GM13976 (cell line): ENCODE data around the gene SMCP.

Source experiments
- DNase-seq: peaks from one replicate; pipeline ENCODE4 v3.0.0; 2012; ENCODE audit warnings: low spot score
- CTCF ChIP-seq: IDR thresholded peaks from 2 replicates; pipeline ENCODE4 v1.5.1; 2012; ENCODE audit warnings: borderline replicate concordance, mild to moderate bottlenecking; ENCODE audit not compliant: insufficient read depth; ENCODE audit errors: extremely low read depth, missing control alignments, control extremely low read depth
- in situ Hi-C: fragments of 300-500 bp; cut with MboI; formaldehyde crosslinking; loops from one replicate; pipeline ENCODE4 v1.12.0; 2022; ENCODE audit warnings: low sequenced_read_pairs, mixed read lengths, inconsistent platforms; ENCODE audit not compliant: unreplicated experiment

Gene SMCP

GRCh38 chr1:152884506-152884905, 6.4 kb downstream of the SMCP start:
- no peak for TF ChIP-seq CTCF
- DNase-seq = no peak
- in situ Hi-C loops = no loop called here

- no peak for TF ChIP-seq CTCF
- no peak for DNase-seq
- in situ Hi-C loops = no loop called here
Measured at GRCh38 chr1:152884966-152885624, 7.0 kb downstream of the SMCP start.

GRCh38 chr1:152886085-152886484, 8.0 kb downstream of the SMCP start:
- in situ Hi-C loops = no loop called here
- DNase-seq = no peak

GRCh38 chr1:152886758-152887409, 8.8 kb downstream of the SMCP start:
- in situ Hi-C loops = no loop called here
- no peak for TF ChIP-seq CTCF
- no peak for DNase-seq

More at GRCh38 chr1:152886085-152886484, 8.0 kb downstream of the SMCP start:
- TF ChIP-seq CTCF = no peak

- in situ Hi-C loops = no loop called here
- TF ChIP-seq CTCF = no peak
- DNase-seq = no peak
Measured at GRCh38 chr1:152888126-152888525, 10.0 kb downstream of the SMCP start.

- in situ Hi-C loops = no loop called here
- TF ChIP-seq CTCF = no peak
- no peak for DNase-seq
Measured at GRCh38 chr1:152899027-152899426, 20.9 kb downstream of the SMCP start.
